Kidney glomerular epithelial cell (primary cell): ENCODE measurements around the gene SV2B.

Source experiments
- DNase-seq: peaks from one replicate; lab custom pipeline; 2025; lab: John Stamatoyannopoulos, UW

The SV2B gene

GRCh38 chr15:91271565-91272153, 171.6 kb downstream of the SV2B start:
- peak; percentile 43 for DNase-seq

- DNase-seq = no peak
These were observed 175.8 kb downstream of the SV2B start for GRCh38 chr15:91275844-91276243.

GRCh38 chr15:91278951-91279350, 178.9 kb downstream of the SV2B start:
- no peak for DNase-seq

GRCh38 chr15:91279486-91279885, 179.4 kb downstream of the SV2B start:
- no peak for DNase-seq

- no peak for DNase-seq
These were observed 181.9 kb downstream of the SV2B start for GRCh38 chr15:91281947-91282346.

GRCh38 chr15:91282486-91282885, 182.4 kb downstream of the SV2B start:
- DNase-seq = no peak

- DNase-seq = no peak
These were observed 183.1 kb downstream of the SV2B start for GRCh38 chr15:91283155-91283554.

- DNase-seq = no peak
These were observed 184.9 kb downstream of the SV2B start for GRCh38 chr15:91284758-91285466.

GRCh38 chr15:91289324-91289723, 189.3 kb downstream of the SV2B start:
- no peak for DNase-seq

- DNase-seq = no peak
These were observed 190.5 kb downstream of the SV2B start for GRCh38 chr15:91290553-91290952.

GRCh38 chr15:91291673-91292072, 191.6 kb downstream of the SV2B start:
- no peak for DNase-seq

- DNase-seq = no peak
These were observed 194.3 kb downstream of the SV2B start for GRCh38 chr15:91294344-91294743.

GRCh38 chr15:91294795-91295194, 194.7 kb downstream of the SV2B start:
- no peak for DNase-seq

- DNase-seq = no peak
These were observed 198.0 kb downstream of the SV2B start for GRCh38 chr15:91298101-91298500.

GRCh38 chr15:91302588-91303439, 202.8 kb downstream of the SV2B start:
- DNase-seq = peak; percentile 53

- no peak for DNase-seq
These were observed 204.2 kb downstream of the SV2B start for GRCh38 chr15:91304210-91304609.

- DNase-seq = no peak
These were observed 204.7 kb downstream of the SV2B start for GRCh38 chr15:91304786-91305185.

GRCh38 chr15:91306144-91306543, 206.1 kb downstream of the SV2B start:
- no peak for DNase-seq

- no peak for DNase-seq
These were observed 207.5 kb downstream of the SV2B start for GRCh38 chr15:91307601-91308000.

GRCh38 chr15:91308199-91308598, 208.1 kb downstream of the SV2B start:
- no peak for DNase-seq

- DNase-seq = no peak
These were observed 208.8 kb downstream of the SV2B start for GRCh38 chr15:91308855-91309254.

- DNase-seq = no peak
These were observed 211.9 kb downstream of the SV2B start for GRCh38 chr15:91311986-91312385.

- DNase-seq = no peak
These were observed 216.1 kb downstream of the SV2B start for GRCh38 chr15:91316126-91316525.
